Endodermal cell (in vitro differentiated cells): ENCODE measurements around the gene RFPL3. TPM values are rescaled to one million over a fixed set of nuclear protein-coding genes. Genes with fewer than 3 reads are reported as not detected.

ENCODE experiments used
- DNase-seq: peaks from one replicate; pipeline ENCODE4 v3.0.0-alpha.2; 2017
- H3K27ac ChIP-seq: 2 replicates; pipeline ENCODE4 v1.5.1; 2013; ENCODE audit warnings: mild to moderate bottlenecking, low read depth, low read length, moderate library complexity
- H3K27me3 ChIP-seq: 2 replicates; pipeline ENCODE4 v1.6.1; 2013; ENCODE audit warnings: mild to moderate bottlenecking, low read length, moderate library complexity; ENCODE audit not compliant: insufficient read depth, control insufficient read depth, poor library complexity, severe bottlenecking
- H3K36me3 ChIP-seq: 2 replicates; pipeline ENCODE4 v1.7.0; 2013; ENCODE audit warnings: mild to moderate bottlenecking, low read length, moderate library complexity; ENCODE audit not compliant: control insufficient read depth, insufficient read depth
- H3K4me1 ChIP-seq: one replicate; pipeline ENCODE4 v1.7.0; 2013; ENCODE audit warnings: low read length; ENCODE audit not compliant: control insufficient read depth, insufficient read depth
- H3K4me3 ChIP-seq: 2 replicates; pipeline ENCODE4 v1.5.1; 2013; ENCODE audit warnings: mild to moderate bottlenecking, low read length, moderate library complexity
- H3K9ac ChIP-seq: 2 replicates; pipeline ENCODE4 v1.6.1; 2013; ENCODE audit warnings: mild to moderate bottlenecking, low read length, moderate library complexity; ENCODE audit not compliant: poor library complexity, severe bottlenecking; ENCODE audit errors: extremely low read depth
- H3K9me3 ChIP-seq: 2 replicates; pipeline ENCODE4 v1.6.1; 2013; ENCODE audit warnings: mild to moderate bottlenecking, low read length, moderate library complexity; ENCODE audit not compliant: control insufficient read depth
- H3K27ac Mint-ChIP-seq: 2 replicates; pipeline ENCODE4 v1.8.0; 2020; ENCODE audit warnings: mixed read lengths
- H3K27me3 Mint-ChIP-seq: 2 replicates; pipeline ENCODE4 v1.8.0; 2021; ENCODE audit warnings: mild to moderate bottlenecking, mixed read lengths; ENCODE audit not compliant: insufficient read depth
- H3K36me3 Mint-ChIP-seq: 2 replicates; pipeline ENCODE4 v1.8.0; 2020; ENCODE audit warnings: low read depth, mixed read lengths
- H3K4me1 Mint-ChIP-seq: 2 replicates; pipeline ENCODE4 v1.8.0; 2020; ENCODE audit warnings: mixed read lengths
- H3K4me3 Mint-ChIP-seq: 2 replicates; pipeline ENCODE4 v1.8.0; 2020; ENCODE audit warnings: mild to moderate bottlenecking, moderate library complexity, mixed read lengths
- H3K9me3 Mint-ChIP-seq: 2 replicates; pipeline ENCODE4 v1.8.0; 2020; ENCODE audit warnings: mild to moderate bottlenecking, mixed read lengths
- WGBS, 2 experiments: methylation state at CpG; one replicate each; pipeline versions ENCODE4 v1.1.5 to v1.1.7; 2013; ENCODE audit warnings: missing lambda C conversion rate in 2 of 2, mixed read lengths in 1 of 2; ENCODE audit not compliant: insufficient coverage in 1 of 2, insufficient read length in 1 of 2; 5-methylcytosine and 5-hydroxymethylcytosine counted together
- total RNA-seq, 2 donors: library from RNA; stranded (reverse); fragmentation: NEBNext Ultra II Directional in 1 of 2; extraction: Animal tissue kit (Norgen Biotek cat#: 25700) in 1 of 2; gene quantifications; 2 replicates in 1 of 2; 3 replicates in 1 of 2; pipeline ENCODE4 v1.2.1, GENCODE V29; 2021
- TF ChIP-seq, protein P1 (sequence below): fragments of 200-600 bp; sonication (generic); conservative IDR thresholded peaks from 2 replicates; pipeline ENCODE4 v1.5.0; 2021; ENCODE audit warnings: antibody characterized with exemption, mild to moderate bottlenecking

RFPL3 gene
- total RNA-seq, 2 donors from 2014 or later, result not detected

GRCh38 chr22:32385681-32386080, 28.0 kb downstream of the RFPL3 start:
- WGBS, 2 experiments, result 97% methylated on average over 1 of the region's 1 CpG; no CpG with 5 or more reads in 1 of the 2 experiments
- TF ChIP-seq, protein P1, sequence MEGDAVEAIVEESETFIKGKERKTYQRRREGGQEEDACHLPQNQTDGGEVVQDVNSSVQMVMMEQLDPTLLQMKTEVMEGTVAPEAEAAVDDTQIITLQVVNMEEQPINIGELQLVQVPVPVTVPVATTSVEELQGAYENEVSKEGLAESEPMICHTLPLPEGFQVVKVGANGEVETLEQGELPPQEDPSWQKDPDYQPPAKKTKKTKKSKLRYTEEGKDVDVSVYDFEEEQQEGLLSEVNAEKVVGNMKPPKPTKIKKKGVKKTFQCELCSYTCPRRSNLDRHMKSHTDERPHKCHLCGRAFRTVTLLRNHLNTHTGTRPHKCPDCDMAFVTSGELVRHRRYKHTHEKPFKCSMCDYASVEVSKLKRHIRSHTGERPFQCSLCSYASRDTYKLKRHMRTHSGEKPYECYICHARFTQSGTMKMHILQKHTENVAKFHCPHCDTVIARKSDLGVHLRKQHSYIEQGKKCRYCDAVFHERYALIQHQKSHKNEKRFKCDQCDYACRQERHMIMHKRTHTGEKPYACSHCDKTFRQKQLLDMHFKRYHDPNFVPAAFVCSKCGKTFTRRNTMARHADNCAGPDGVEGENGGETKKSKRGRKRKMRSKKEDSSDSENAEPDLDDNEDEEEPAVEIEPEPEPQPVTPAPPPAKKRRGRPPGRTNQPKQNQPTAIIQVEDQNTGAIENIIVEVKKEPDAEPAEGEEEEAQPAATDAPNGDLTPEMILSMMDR, result no peak
- Histone ChIP-seq H3K9me3 (no peaks in the 10 kb centered on the region), H3K9ac (no peak overlapping the region), H3K4me3 (no peak overlapping the region), H3K4me1 (no peaks in the 10 kb centered on the region), H3K36me3 (peaks cover 44% of the 10 kb centered on the region), H3K27me3 (no peaks in the 10 kb centered on the region), H3K27ac (no peak overlapping the region)
- H3K36me3 Mint-ChIP-seq, result peaks cover 43% of the 10 kb centered on the region
- no peaks in the 10 kb centered on the region for H3K9me3 Mint-ChIP-seq
- H3K4me3 Mint-ChIP-seq, result no peak overlapping the region
- H3K27me3 Mint-ChIP-seq, result no peaks in the 10 kb centered on the region
- H3K4me1 Mint-ChIP-seq, result no peaks in the 10 kb centered on the region
- no peak for DNase-seq
- H3K27ac Mint-ChIP-seq, result no peak overlapping the region

- Mint-ChIP-seq H3K4me1 (no peaks in the 10 kb centered on the region), H3K4me3 (no peak overlapping the region), H3K36me3 (peaks cover 79% of the 10 kb centered on the region), H3K27me3 (no peaks in the 10 kb centered on the region), H3K9me3 (no peaks in the 10 kb centered on the region), H3K27ac (peak overlapping the region; percentile 45)
- Histone ChIP-seq H3K27me3 (no peaks in the 10 kb centered on the region), H3K9me3 (no peaks in the 10 kb centered on the region), H3K36me3 (peaks cover 79% of the 10 kb centered on the region), H3K4me1 (no peaks in the 10 kb centered on the region), H3K9ac (no peak overlapping the region), H3K27ac (no peak overlapping the region), H3K4me3 (no peak overlapping the region)
- peak; percentile 70 for DNase-seq
- TF ChIP-seq, protein P1, result peak; percentile 80
- WGBS, 2 experiments, result 61 to 77% methylated on average over 3 to 4 of the region's 4 CpGs
Measured at GRCh38 chr22:32389685-32390084, 32.0 kb downstream of the RFPL3 start.

GRCh38 chr22:32395107-32395506, 37.4 kb downstream of the RFPL3 start:
- no peaks in the 10 kb centered on the region for H3K9me3 Mint-ChIP-seq
- 89 to 90% methylated on average over 5 of the region's 5 CpGs for WGBS, 2 experiments
- no peak overlapping the region for H3K4me3 Mint-ChIP-seq
- no peaks in the 10 kb centered on the region for H3K9me3 ChIP-seq
- no peaks in the 10 kb centered on the region for H3K4me1 Mint-ChIP-seq
- H3K9ac ChIP-seq, result no peak overlapping the region
- DNase-seq, result no peak
- peaks cover 83% of the 10 kb centered on the region for H3K36me3 Mint-ChIP-seq
- no peaks in the 10 kb centered on the region for H3K27me3 Mint-ChIP-seq
- H3K27ac ChIP-seq, result no peak overlapping the region
- H3K27me3 ChIP-seq, result no peaks in the 10 kb centered on the region
- TF ChIP-seq, protein P1, result no peak
- no peak overlapping the region for H3K27ac Mint-ChIP-seq
- peaks cover 93% of the 10 kb centered on the region for H3K36me3 ChIP-seq
- no peaks in the 10 kb centered on the region for H3K4me1 ChIP-seq
- no peak overlapping the region for H3K4me3 ChIP-seq
